Activated CD8-positive, alpha-beta memory T cell treated with anti-CD3 and anti-CD28 coated beads, Interleukin-2, amount 50 U/mL, for 24 hours (primary cell): Measurements from ENCODE around the gene SF3B6.
"Not testable (repeated sequence)": the region's sequence is repeated elsewhere in the genome, so short reads cannot be mapped to it uniquely, and the experiment has no call there.

ENCODE experiments used
- DNase-seq: peaks from one replicate; pipeline ENCODE4 v3.0.0-alpha.2; 2020; ENCODE audit errors: extremely low read depth

The SF3B6 gene

DNA sequence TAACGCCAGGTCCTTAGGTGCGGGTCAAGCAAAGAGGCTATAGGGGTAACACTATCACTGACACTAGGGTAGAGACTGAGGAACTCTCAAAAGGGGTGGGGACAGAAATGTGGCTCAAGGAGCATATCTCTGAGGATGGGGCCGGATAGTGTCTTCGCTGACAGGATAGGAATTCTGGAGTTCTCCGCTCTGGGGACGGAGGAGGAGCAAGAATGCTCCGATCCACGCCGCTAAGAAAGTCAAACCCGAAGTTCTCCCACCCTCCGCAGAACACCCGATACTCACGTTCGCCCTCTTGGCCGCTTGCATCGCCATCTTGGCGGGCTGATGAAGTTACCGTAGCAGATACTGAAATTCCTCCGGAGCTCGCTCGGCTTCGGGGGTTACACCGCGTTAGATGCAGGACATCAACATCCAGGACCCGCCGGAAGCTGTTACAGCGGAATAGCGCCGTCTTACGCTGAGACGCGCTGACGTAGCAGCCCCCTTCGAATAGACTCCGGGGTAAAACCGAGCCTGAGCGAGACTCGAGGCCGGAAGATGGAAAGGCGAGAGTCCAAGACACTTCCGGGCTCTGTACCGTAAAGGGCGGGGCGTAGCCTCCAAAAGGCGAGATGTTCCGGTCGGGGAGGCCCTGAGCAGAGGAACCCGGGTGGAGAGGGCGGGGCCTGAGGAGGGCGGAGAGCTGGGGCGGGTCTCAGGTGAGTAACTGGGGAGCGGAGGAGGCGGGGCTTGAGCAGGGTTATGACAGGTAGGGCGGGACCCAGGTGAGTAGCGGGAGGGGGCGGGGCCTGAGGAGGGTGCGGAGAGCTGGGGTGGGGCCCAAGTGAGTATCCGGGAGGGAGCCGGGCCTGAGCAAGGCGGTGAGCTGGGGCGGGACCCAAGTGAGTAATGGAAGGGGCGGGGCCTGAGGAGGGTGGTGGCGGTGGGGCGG, at the start of gene SF3B6:
Gene SF3B6 (minus strand): TSS at position 412 of the 934 bp plus-strand sequence. CDS start 97 bp downstream, at position 315.
- DNase-seq: peak; percentile 99

DNA sequence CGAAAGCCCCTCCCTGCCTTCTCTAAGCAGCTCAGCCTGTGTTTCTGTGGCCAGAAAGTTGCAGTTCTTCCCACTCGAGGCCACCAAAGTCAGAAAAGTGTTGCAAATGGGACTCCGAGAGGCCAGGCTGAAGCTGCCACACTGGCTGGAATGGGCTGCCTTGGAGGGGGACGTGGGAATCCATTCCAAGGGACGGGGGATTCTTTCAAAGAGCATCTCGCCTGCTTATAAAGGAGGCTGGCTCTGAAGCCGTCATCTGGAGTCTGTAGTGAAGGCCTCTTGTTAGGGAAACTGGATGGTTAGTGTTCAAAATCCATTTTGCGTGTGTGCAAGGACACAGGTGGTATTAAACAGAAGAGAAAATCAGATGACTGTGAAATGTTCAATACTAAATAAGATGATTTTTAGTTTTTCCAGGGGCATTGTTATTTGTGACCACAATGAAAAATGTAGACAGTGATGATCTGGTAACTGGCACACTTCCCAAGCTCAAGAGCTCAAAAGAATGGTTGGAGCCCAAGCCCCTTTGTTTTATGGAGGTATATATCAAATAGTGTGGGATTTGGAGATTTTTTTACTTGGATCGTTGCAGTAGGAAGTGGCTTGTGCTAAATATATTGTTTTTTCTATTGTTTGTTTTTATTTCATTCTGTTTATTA, 47.9 kb upstream of the SF3B6 start:
- peak; percentile 2 for DNase-seq

- peak; percentile 31 for DNase-seq
Measured at GRCh38 chr2:24123195-24123921, 47.2 kb upstream of the SF3B6 start, which contains the start of the genes FAM228B and PFN4. Gene FAM228B (plus strand): TSS chr2:24123469. CDS start chr2:24124362, 893 bp downstream. Gene PFN4 (minus strand): TSS chr2:24123334. CDS start chr2:24122535, 799 bp downstream.

GRCh38 chr2:24122366-24123194, 46.5 kb upstream of the SF3B6 start:
- DNase-seq: no peak

DNA sequence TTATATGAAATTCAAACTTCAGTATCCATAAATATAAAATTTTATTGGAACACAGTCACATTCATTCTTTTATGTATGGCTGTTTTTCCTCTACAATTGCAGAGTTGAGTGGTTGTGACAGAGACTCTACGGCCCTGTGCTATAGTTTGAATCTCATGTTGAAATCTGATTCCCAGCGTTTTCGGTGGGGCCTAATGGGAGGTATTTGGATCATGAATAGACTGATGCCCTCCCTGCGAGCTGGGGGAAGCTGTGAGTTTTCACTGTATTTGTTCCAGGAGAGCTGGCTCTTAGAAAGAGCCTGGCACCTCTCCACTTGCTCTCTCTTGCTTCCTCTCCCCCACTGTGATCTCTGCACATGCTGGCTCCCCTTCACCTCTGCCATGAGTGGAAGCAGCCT, 45.3 kb upstream of the SF3B6 start:
- no peak for DNase-seq

GRCh38 chr2:24121066-24121465, 44.9 kb upstream of the SF3B6 start:
- no peak for DNase-seq

DNA sequence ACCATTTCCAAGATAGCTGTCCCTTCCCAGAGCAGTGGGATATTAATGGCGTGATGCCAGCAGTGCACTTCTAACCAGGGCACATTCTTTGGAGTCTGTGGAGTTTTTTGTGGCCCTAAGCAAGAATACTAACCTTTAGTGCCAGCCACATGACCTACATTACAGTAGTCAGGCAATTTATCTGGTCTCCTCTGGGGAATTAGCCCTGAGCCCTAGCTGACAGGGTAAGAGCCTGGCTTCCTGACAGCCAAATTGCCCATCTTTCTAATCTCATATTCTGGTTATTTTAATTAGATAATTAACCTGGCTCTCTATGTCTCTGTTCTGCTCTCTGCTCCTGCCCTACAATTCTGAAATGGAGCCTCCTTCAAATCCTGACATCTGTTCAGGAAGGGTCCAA, 41.8 kb upstream of the SF3B6 start:
- no peak for DNase-seq

DNA sequence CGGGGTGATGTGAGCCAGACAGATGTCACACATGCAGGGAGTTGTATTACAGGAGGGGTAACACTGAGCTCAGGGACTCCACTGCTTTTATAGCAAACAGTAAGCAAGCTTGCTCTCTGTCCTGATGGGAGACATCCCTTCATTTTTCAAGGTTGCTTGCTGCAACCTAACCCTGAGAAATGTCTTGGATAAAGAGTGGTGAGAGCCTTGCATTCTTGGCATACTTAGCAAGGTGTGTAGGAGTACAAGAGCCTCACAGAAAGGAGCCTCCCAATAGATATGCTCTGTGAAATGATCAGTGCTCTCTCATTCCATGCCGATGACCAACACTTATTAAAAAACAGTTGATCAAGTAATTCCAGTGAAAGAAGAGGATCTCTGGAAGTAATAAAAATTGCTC, 38.9 kb upstream of the SF3B6 start:
- DNase-seq: no peak

GRCh38 chr2:24111407-24111901, 35.3 kb upstream of the SF3B6 start:
- no peak for DNase-seq

DNA sequence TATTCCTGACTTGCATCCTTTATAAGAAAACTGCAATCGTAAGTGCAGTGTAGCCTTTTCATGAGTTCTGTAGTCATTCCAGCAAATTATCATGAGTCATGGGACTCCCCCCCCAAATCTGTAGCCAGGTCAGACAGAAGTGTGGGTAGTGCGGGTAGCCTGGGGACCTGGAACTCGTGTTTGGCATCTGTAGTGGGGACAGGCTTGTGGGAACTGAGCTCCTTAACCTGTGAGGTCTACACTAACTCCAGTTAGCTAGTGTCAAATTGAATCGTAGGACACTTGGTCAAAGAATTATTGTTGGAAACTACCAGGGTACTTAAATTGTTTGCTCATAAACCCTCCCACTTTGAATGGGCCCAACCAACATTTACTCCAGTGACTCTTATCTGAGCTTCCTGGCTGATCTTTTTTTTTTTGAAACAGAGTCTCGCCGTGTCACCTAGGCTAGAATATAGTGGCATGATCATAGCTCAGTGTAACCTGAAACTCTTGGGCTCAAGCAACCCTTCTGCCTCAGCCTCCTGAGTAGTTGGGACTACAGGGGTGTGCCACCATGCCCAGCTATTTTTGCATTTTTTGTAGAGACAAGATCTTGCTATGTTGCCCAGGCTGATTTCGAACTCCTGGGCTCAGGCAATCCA, 34.7 kb upstream of the SF3B6 start:
- no peak for DNase-seq

GRCh38 chr2:24109431-24109830, 33.3 kb upstream of the SF3B6 start:
- DNase-seq: not testable (repeated sequence)

- no peak for DNase-seq
Measured at GRCh38 chr2:24107336-24107735, 31.2 kb upstream of the SF3B6 start.

GRCh38 chr2:24106786-24107185, 30.7 kb upstream of the SF3B6 start:
- no peak for DNase-seq

- DNase-seq: no peak
Measured at GRCh38 chr2:24105816-24106215, 29.7 kb upstream of the SF3B6 start.

- no peak for DNase-seq
Measured at GRCh38 chr2:24104906-24105305, 28.8 kb upstream of the SF3B6 start.

- no peak for DNase-seq
Measured at GRCh38 chr2:24104110-24104650, 28.1 kb upstream of the SF3B6 start.

GRCh38 chr2:24102677-24103076, 26.6 kb upstream of the SF3B6 start:
- no peak for DNase-seq

- DNase-seq: no peak
Measured at GRCh38 chr2:24101992-24102391, 25.9 kb upstream of the SF3B6 start.

DNA sequence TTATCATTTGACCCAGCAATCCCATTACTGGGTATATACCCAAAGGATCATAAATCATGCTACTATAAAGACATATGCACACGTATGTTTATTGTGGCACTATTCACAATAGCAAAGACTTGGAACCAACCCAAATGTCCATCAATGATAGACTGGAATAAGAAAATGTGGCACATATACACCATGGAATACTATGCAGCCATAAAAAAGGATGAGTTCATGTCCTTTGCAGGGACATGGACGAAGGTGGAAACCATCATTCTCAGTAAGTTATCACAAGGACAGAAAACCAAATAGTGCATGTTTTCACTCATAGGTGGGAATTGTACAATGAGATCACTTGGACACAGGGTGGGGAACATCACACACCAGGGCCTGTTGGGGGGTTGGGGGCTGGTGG, 24.6 kb upstream of the SF3B6 start:
- DNase-seq: not testable (repeated sequence)

GRCh38 chr2:24095171-24095677, 19.1 kb upstream of the SF3B6 start:
- DNase-seq: not testable (repeated sequence)
